T-cell (primary cell): ENCODE results near the gene RAD51AP2. TPM values are rescaled to one million over a fixed set of nuclear protein-coding genes. Genes with fewer than 3 reads are reported as not detected.

ENCODE experiments used
- ATAC-seq, 4 experiments: fragments of 200-7000 bp in 3 of 4; fragments of 150-1000 bp in 1 of 4; cut with Tn5 transposase; replicated peaks in 1 of 4; 1 replicate in 3 of 4; 2 replicates in 1 of 4; pipeline ENCODE4 v1.10.0; 2021; ENCODE audit warnings: moderate library complexity in 3 of 4, mild to moderate bottlenecking in 2 of 4, moderate number of reproducible peaks in 1 of 4
- CTCF ChIA-PET, 2 donors: fragments of 300-600 bp; sonication (Branson Sonifier 250); formaldehyde crosslinking; loops; one replicate each; lab custom pipeline; 2022; ENCODE audit warnings: antibody characterized with exemption in 2 of 2; lab: Charles Lee
- POLR2A ChIA-PET, 2 donors: fragments of 300-600 bp; sonication (Branson Sonifier 250); formaldehyde crosslinking; loops; one replicate each; lab custom pipeline; 2022; ENCODE audit warnings: antibody characterized with exemption in 2 of 2; lab: Charles Lee
- DNase-seq, 35 experiments: peaks; one replicate each; pipeline versions ENCODE4 v3.0.0 to v3.0.0-alpha.2; 2013 to 2023
- H3K27ac ChIP-seq: one replicate; pipeline ENCODE4 v1.5.1; 2013; ENCODE audit warnings: low read length
- H3K27me3 ChIP-seq, 2 experiments: replicated peaks in 1 of 2; 1 replicate in 1 of 2; 2 replicates in 1 of 2; pipeline versions ENCODE4 v1.6.1 to v1.7.0; 2013; ENCODE audit warnings: low read length in 1 of 2, mixed read lengths in 1 of 2; ENCODE audit not compliant: control insufficient read depth in 2 of 2, insufficient read depth in 2 of 2; ENCODE audit errors: extremely low read depth in 1 of 2
- H3K36me3 ChIP-seq, 2 donors: 1 replicate in 1 of 2; 2 replicates in 1 of 2; pipeline versions ENCODE4 v1.6.1 to v1.7.0; 2013; ENCODE audit warnings: low read length in 1 of 2; ENCODE audit not compliant: control insufficient read depth in 2 of 2, insufficient read depth in 1 of 2; ENCODE audit errors: extremely low read depth in 1 of 2
- H3K4me1 ChIP-seq, 2 experiments: 1 replicate in 1 of 2; 2 replicates in 1 of 2; pipeline versions ENCODE4 v1.6.1 to v1.7.0; 2013; ENCODE audit warnings: low read length in 2 of 2, mixed read lengths in 1 of 2; ENCODE audit not compliant: insufficient read depth in 2 of 2, control insufficient read depth in 1 of 2; ENCODE audit errors: extremely low read depth in 1 of 2
- H3K4me3 ChIP-seq, 2 donors: 1 replicate in 1 of 2; 2 replicates in 1 of 2; pipeline versions ENCODE4 v1.5.1 to v1.7.0; 2013; ENCODE audit warnings: mild to moderate bottlenecking in 2 of 2, low read length in 1 of 2, moderate library complexity in 1 of 2; ENCODE audit not compliant: control insufficient read depth in 1 of 2; ENCODE audit errors: extremely low read depth in 1 of 2
- H3K9me3 ChIP-seq: 2 replicates; pipeline ENCODE4 v1.7.0; 2013
- H3K27ac Mint-ChIP-seq, 2 donors: one replicate each; pipeline ENCODE4 v1.8.0; 2020 to 2021; ENCODE audit warnings: mild to moderate bottlenecking in 2 of 2, mixed read lengths in 2 of 2
- H3K27me3 Mint-ChIP-seq, 2 donors: one replicate each; pipeline ENCODE4 v1.8.0; 2021 to 2022; ENCODE audit warnings: mixed read lengths in 2 of 2
- H3K36me3 Mint-ChIP-seq: one replicate; pipeline ENCODE4 v1.8.0; 2021; ENCODE audit warnings: mixed read lengths
- H3K4me1 Mint-ChIP-seq, 3 donors: one replicate each; pipeline ENCODE4 v1.8.0; 2020 to 2022; ENCODE audit warnings: mixed read lengths in 3 of 3, mild to moderate bottlenecking in 1 of 3
- H3K4me3 Mint-ChIP-seq, 3 donors: one replicate each; pipeline ENCODE4 v1.8.0; 2020 to 2022; ENCODE audit warnings: mild to moderate bottlenecking in 3 of 3, mixed read lengths in 3 of 3, moderate library complexity in 3 of 3
- H3K9me3 Mint-ChIP-seq, 3 donors: one replicate each; pipeline ENCODE4 v1.8.0; 2020 to 2022; ENCODE audit warnings: mixed read lengths in 3 of 3
- WGBS: methylation state at CpG from one replicate; pipeline ENCODE4 v1.1.5; 2013; ENCODE audit warnings: missing lambda C conversion rate; ENCODE audit not compliant: insufficient coverage; 5-methylcytosine and 5-hydroxymethylcytosine counted together
- total RNA-seq, 35 experiments: library from RNA in 6 of 35; stranded (reverse) in 6 of 35; fragments of 120-200 nt in 1 of 35; gene quantifications; one replicate each; pipeline versions ENCODE4 v1.2.1 to v1.2.4 and lab custom pipeline; 2013 to 2026

Gene RAD51AP2
- total RNA-seq, 5 donors from 2014 or later (not counting 1 experiment from before 2014, with no cell fraction given): not detected

DNA sequence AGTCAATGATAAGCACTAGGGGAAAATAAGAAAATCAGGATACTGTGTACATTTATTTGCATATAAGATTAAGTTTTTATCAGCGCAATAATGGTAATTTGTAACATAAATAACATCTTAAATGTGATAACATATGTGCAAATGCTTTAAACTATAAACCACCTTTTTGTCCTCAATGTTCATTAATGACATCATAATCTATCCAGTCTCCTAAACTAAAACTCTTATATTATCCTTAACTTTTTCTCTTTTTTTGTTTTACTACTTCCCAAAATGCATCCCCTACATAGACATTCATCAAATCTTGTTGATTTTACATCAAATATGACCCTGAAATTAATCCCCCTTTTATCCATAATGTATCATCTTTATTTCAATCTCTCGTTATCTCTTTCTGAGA lies 3.4 kb upstream of the RAD51AP2 start:
- no peaks in the 10 kb centered on the region for H3K36me3 Mint-ChIP-seq
- no peak overlapping the region for H3K27ac Mint-ChIP-seq
- Histone ChIP-seq H3K4me1 (no peaks in the 10 kb centered on the region), H3K27ac (no peak overlapping the region), H3K36me3 (no peaks in the 10 kb centered on the region), H3K27me3 (peaks cover 6 to 9% of the 10 kb centered on the region in 2 experiments), H3K4me3 (no peak overlapping the region), H3K9me3 (no peaks in the 10 kb centered on the region)
- ChIA-PET CTCF (no interaction called here), POLR2A (no interaction called here)
- ATAC-seq (no peak), DNase-seq (no peak)
- peaks cover 21 to 28% of the 10 kb centered on the region in 2 donors for H3K27me3 Mint-ChIP-seq
- H3K9me3 Mint-ChIP-seq: peaks cover 0 to 4% (median 0%) of the 10 kb centered on the region in 3 donors
- WGBS: no CpG with 5 or more reads among the region's 2 CpGs
- H3K4me1 Mint-ChIP-seq: no peaks in the 10 kb centered on the region
- no peak overlapping the region for H3K4me3 Mint-ChIP-seq

- H3K4me3 Mint-ChIP-seq: no peak overlapping the region
- POLR2A ChIA-PET: no interaction called here
- peaks cover 21 to 28% of the 10 kb centered on the region in 2 donors for H3K27me3 Mint-ChIP-seq
Observed at GRCh38 chr2:17520761-17521160, 2.5 kb upstream of the RAD51AP2 start.

DNA sequence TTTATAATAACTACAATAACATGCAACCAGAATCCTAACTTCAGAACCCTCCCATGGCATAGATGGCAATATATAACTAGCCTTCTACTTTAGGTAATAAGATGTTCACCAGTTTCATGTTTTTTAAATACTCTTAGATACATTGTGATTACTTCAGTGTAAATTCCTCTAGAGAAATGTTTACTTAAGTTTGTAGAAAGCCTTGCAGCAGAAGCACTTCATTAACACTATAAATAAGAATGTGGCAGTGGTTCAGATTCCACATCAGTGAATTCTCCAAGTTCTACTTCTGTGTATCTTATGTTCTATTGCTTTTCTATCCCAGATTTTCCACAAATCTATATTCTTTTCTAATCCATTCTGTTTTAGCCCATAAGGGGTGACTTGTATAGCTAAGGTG lies 1.2 kb upstream of the RAD51AP2 start:
- H3K4me3 Mint-ChIP-seq: no peak overlapping the region
- Histone ChIP-seq H3K4me1 (no peaks in the 10 kb centered on the region), H3K9me3 (no peaks in the 10 kb centered on the region), H3K36me3 (no peaks in the 10 kb centered on the region), H3K27me3 (peaks cover 6 to 9% of the 10 kb centered on the region in 2 experiments), H3K27ac (no peak overlapping the region), H3K4me3 (no peak overlapping the region)
- H3K27ac Mint-ChIP-seq: no peak overlapping the region
- ATAC-seq (no peak), DNase-seq (no peak)
- POLR2A ChIA-PET: no interaction called here
- no peaks in the 10 kb centered on the region for H3K4me1 Mint-ChIP-seq
- H3K36me3 Mint-ChIP-seq: no peaks in the 10 kb centered on the region
- peaks cover 0 to 4% (median 0%) of the 10 kb centered on the region in 3 donors for H3K9me3 Mint-ChIP-seq
- peaks cover 21 to 28% of the 10 kb centered on the region in 2 donors for H3K27me3 Mint-ChIP-seq
- CTCF ChIA-PET: no interaction called here

More at GRCh38 chr2:17520761-17521160, 2.5 kb upstream of the RAD51AP2 start:
- no peaks in the 10 kb centered on the region for H3K36me3 Mint-ChIP-seq
- no peak overlapping the region for H3K4me3 ChIP-seq
- H3K4me1 ChIP-seq: no peaks in the 10 kb centered on the region
- CTCF ChIA-PET: no interaction called here
- no CpG with 5 or more reads among the region's 2 CpGs for WGBS
- H3K4me1 Mint-ChIP-seq: no peaks in the 10 kb centered on the region
- H3K27ac Mint-ChIP-seq: no peak overlapping the region
- no peak for DNase-seq
- H3K9me3 ChIP-seq: no peaks in the 10 kb centered on the region
- no peak overlapping the region for H3K27ac ChIP-seq
- ATAC-seq: no peak
- H3K27me3 ChIP-seq: peaks cover 6 to 9% of the 10 kb centered on the region in 2 experiments
- H3K36me3 ChIP-seq: no peaks in the 10 kb centered on the region
- peaks cover 0 to 4% (median 0%) of the 10 kb centered on the region in 3 donors for H3K9me3 Mint-ChIP-seq

- H3K36me3 ChIP-seq: no peaks in the 10 kb centered on the region
- no peak overlapping the region for H3K4me3 Mint-ChIP-seq
- no peak for DNase-seq
- H3K9me3 ChIP-seq: no peaks in the 10 kb centered on the region
- H3K27me3 ChIP-seq: peaks cover 6 to 9% of the 10 kb centered on the region in 2 experiments
- H3K27me3 Mint-ChIP-seq: peaks cover 21 to 26% of the 10 kb centered on the region in 2 donors
- H3K4me3 ChIP-seq: no peak overlapping the region
- POLR2A ChIA-PET: no interaction called here
- no peak overlapping the region for H3K27ac Mint-ChIP-seq
- CTCF ChIA-PET: no interaction called here
- peaks cover 0 to 4% (median 0%) of the 10 kb centered on the region in 3 donors for H3K9me3 Mint-ChIP-seq
- no peaks in the 10 kb centered on the region for H3K4me1 Mint-ChIP-seq
- ATAC-seq: no peak
- H3K27ac ChIP-seq: no peak overlapping the region
- no peaks in the 10 kb centered on the region for H3K36me3 Mint-ChIP-seq
- WGBS: 48% methylated on average over 3 of the region's 8 CpGs
- H3K4me1 ChIP-seq: no peaks in the 10 kb centered on the region
Observed at GRCh38 chr2:17517481-17518211, 594 bp downstream of the RAD51AP2 start.

- ATAC-seq (no peak), DNase-seq (no peak)
- Mint-ChIP-seq H3K4me1 (no peaks in the 10 kb centered on the region), H3K27ac (no peak overlapping the region), H3K36me3 (no peaks in the 10 kb centered on the region), H3K9me3 (peaks cover 0 to under 1% (median 0%) of the 10 kb centered on the region in 3 donors), H3K4me3 (no peak overlapping the region), H3K27me3 (peaks cover 16 to 23% of the 10 kb centered on the region in 2 donors)
- POLR2A ChIA-PET: no interaction called here
- Histone ChIP-seq H3K36me3 (no peaks in the 10 kb centered on the region), H3K4me1 (no peaks in the 10 kb centered on the region), H3K27me3 (peaks cover 6 to 9% of the 10 kb centered on the region in 2 experiments), H3K27ac (no peak overlapping the region), H3K9me3 (no peaks in the 10 kb centered on the region), H3K4me3 (no peak overlapping the region)
- CTCF ChIA-PET: no interaction called here
Observed at GRCh38 chr2:17515652-17516051, 2.6 kb downstream of the RAD51AP2 start.

GRCh38 chr2:17506736-17507616 lies 11.3 kb downstream of the RAD51AP2 start:
- no peak overlapping the region for H3K27ac Mint-ChIP-seq
- Histone ChIP-seq H3K36me3 (no peaks in the 10 kb centered on the region), H3K4me3 (no peak overlapping the region), H3K4me1 (no peaks in the 10 kb centered on the region), H3K9me3 (no peaks in the 10 kb centered on the region), H3K27ac (no peak overlapping the region), H3K27me3 (no peaks in the 10 kb centered on the region)
- ATAC-seq (no peak), DNase-seq (no peak)
- ChIA-PET POLR2A (no interaction called here), CTCF (no interaction called here)
- peaks cover 0 to 4% (median 0%) of the 10 kb centered on the region in 3 donors for H3K9me3 Mint-ChIP-seq
- WGBS: no CpG with 5 or more reads among the region's 2 CpGs
- H3K4me1 Mint-ChIP-seq: no peaks in the 10 kb centered on the region
- H3K36me3 Mint-ChIP-seq: no peaks in the 10 kb centered on the region
- H3K4me3 Mint-ChIP-seq: no peak overlapping the region
- H3K27me3 Mint-ChIP-seq: peaks cover 0 to 4% of the 10 kb centered on the region in 2 donors
